Chondrocyte (in vitro differentiated cells): ENCODE measurements around the gene FITM2. TPM values are rescaled to one million over a fixed set of nuclear protein-coding genes. Genes with fewer than 3 reads are reported as not detected.

ENCODE experiments used
- DNase-seq: peaks from one replicate; pipeline ENCODE4 v3.0.0; 2021; ENCODE audit warnings: mixed read lengths, low spot score
- H3K27ac Mint-ChIP-seq: one replicate; pipeline ENCODE4 v1.8.0; 2021; ENCODE audit warnings: mild to moderate bottlenecking, moderate library complexity, mixed read lengths; ENCODE audit not compliant: unreplicated experiment
- H3K27me3 Mint-ChIP-seq: 2 replicates; pipeline ENCODE4 v1.8.0; 2021; ENCODE audit warnings: low read depth, mixed read lengths
- H3K36me3 Mint-ChIP-seq: 2 replicates; pipeline ENCODE4 v1.8.0; 2021; ENCODE audit warnings: low read depth, mixed read lengths
- H3K4me1 Mint-ChIP-seq: 2 replicates; pipeline ENCODE4 v1.8.0; 2021; ENCODE audit warnings: low read depth, mild to moderate bottlenecking, mixed read lengths
- H3K4me3 Mint-ChIP-seq: one replicate; pipeline ENCODE4 v1.8.0; 2021; ENCODE audit warnings: mild to moderate bottlenecking, moderate library complexity, mixed read lengths; ENCODE audit not compliant: unreplicated experiment
- H3K9me3 Mint-ChIP-seq: 2 replicates; pipeline ENCODE4 v1.8.0; 2021; ENCODE audit warnings: low read depth, mixed read lengths
- total RNA-seq: library from RNA; stranded (reverse); gene quantifications from 3 replicates; pipeline ENCODE4 v1.2.1, GENCODE V29; 2021
- TF ChIP-seq, protein P1 (sequence below): fragments of 200-600 bp; sonication (generic); IDR thresholded peaks from 2 replicates; pipeline ENCODE4 v1.5.0; 2021; ENCODE audit warnings: antibody characterized with exemption, mild to moderate bottlenecking, moderate library complexity

The FITM2 gene
- total RNA-seq, 1 donor from 2014 or later: 10.0 TPM

GRCh38 chr20:44268802-44269201 is 42.2 kb downstream of the FITM2 start:
- no peak for DNase-seq

GRCh38 chr20:44264287-44264686 is 46.7 kb downstream of the FITM2 start:
- DNase-seq: no peak
- peaks cover 4% of the 10 kb centered on the region for H3K36me3 Mint-ChIP-seq
- no peak overlapping the region for H3K4me3 Mint-ChIP-seq
- peaks cover 5% of the 10 kb centered on the region for H3K9me3 Mint-ChIP-seq
- TF ChIP-seq, protein P1, sequence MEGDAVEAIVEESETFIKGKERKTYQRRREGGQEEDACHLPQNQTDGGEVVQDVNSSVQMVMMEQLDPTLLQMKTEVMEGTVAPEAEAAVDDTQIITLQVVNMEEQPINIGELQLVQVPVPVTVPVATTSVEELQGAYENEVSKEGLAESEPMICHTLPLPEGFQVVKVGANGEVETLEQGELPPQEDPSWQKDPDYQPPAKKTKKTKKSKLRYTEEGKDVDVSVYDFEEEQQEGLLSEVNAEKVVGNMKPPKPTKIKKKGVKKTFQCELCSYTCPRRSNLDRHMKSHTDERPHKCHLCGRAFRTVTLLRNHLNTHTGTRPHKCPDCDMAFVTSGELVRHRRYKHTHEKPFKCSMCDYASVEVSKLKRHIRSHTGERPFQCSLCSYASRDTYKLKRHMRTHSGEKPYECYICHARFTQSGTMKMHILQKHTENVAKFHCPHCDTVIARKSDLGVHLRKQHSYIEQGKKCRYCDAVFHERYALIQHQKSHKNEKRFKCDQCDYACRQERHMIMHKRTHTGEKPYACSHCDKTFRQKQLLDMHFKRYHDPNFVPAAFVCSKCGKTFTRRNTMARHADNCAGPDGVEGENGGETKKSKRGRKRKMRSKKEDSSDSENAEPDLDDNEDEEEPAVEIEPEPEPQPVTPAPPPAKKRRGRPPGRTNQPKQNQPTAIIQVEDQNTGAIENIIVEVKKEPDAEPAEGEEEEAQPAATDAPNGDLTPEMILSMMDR: no peak
- no peaks in the 10 kb centered on the region for H3K27me3 Mint-ChIP-seq
- H3K4me1 Mint-ChIP-seq: no peaks in the 10 kb centered on the region
- no peak overlapping the region for H3K27ac Mint-ChIP-seq

More at GRCh38 chr20:44268802-44269201, 42.2 kb downstream of the FITM2 start:
- Mint-ChIP-seq H3K27me3 (no peaks in the 10 kb centered on the region), H3K4me1 (no peaks in the 10 kb centered on the region), H3K36me3 (peaks cover 9% of the 10 kb centered on the region), H3K4me3 (no peak overlapping the region), H3K9me3 (peaks cover 6% of the 10 kb centered on the region), H3K27ac (no peak overlapping the region)
- TF ChIP-seq, protein P1: no peak

DNA sequence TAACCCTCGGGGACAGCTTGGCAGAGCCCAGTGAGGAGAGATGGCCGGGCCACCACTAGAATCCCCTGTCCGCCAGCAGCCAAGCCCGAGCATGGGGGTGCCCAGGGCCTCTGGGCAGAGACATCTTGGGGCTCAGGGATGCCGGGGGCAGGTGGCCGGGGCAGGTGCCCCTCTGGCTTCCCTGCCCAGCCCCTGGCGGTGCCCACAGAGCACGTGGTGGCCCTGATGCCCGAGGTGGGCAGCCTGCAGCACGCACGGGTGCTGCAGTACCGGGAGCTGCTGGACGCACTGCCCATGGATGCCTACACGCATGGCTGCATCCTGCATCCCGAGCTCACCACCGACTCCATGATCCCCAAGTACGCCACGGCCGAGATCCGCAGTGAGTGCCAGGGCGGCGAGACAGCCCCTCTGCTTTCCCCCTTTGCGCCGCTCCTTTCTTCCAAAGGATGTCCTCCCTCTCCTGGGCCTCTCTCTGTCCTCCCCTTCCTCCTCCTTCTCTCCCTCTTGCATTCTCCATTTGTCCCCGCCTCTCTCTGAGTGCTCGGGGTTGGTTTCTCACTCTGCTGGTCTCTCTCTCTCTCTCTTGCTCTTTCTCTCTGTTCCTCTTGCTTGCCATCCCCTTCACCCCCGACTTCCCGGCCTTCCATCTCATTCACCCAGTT is 52.6 kb downstream of the FITM2 start:
- H3K36me3 Mint-ChIP-seq: no peaks in the 10 kb centered on the region
- no peak for DNase-seq
- H3K4me1 Mint-ChIP-seq: no peaks in the 10 kb centered on the region
- TF ChIP-seq, protein P1: no peak
- H3K27me3 Mint-ChIP-seq: no peaks in the 10 kb centered on the region
- no peak overlapping the region for H3K4me3 Mint-ChIP-seq
- H3K9me3 Mint-ChIP-seq: no peaks in the 10 kb centered on the region
- no peak overlapping the region for H3K27ac Mint-ChIP-seq

- no peak overlapping the region for H3K27ac Mint-ChIP-seq
- no peaks in the 10 kb centered on the region for H3K9me3 Mint-ChIP-seq
- H3K27me3 Mint-ChIP-seq: no peaks in the 10 kb centered on the region
- TF ChIP-seq, protein P1: no peak
- H3K4me1 Mint-ChIP-seq: no peaks in the 10 kb centered on the region
- no peak for DNase-seq
- no peaks in the 10 kb centered on the region for H3K36me3 Mint-ChIP-seq
- H3K4me3 Mint-ChIP-seq: no peak overlapping the region
Measured at GRCh38 chr20:44256961-44257360, 54.0 kb downstream of the FITM2 start.

- no peaks in the 10 kb centered on the region for H3K4me1 Mint-ChIP-seq
- no peak overlapping the region for H3K4me3 Mint-ChIP-seq
- H3K27ac Mint-ChIP-seq: no peak overlapping the region
- TF ChIP-seq, protein P1: no peak
- H3K36me3 Mint-ChIP-seq: no peaks in the 10 kb centered on the region
- DNase-seq: no peak
- no peaks in the 10 kb centered on the region for H3K9me3 Mint-ChIP-seq
- no peaks in the 10 kb centered on the region for H3K27me3 Mint-ChIP-seq
Measured at GRCh38 chr20:44255942-44256341, 55.1 kb downstream of the FITM2 start.
